ENCODE results near the gene ALDH1A3. TPM values are rescaled to one million over a fixed set of nuclear protein-coding genes. Genes with fewer than 3 reads are reported as not detected.

The ALDH1A3 gene
- total RNA-seq, 1 experiment from 2014 or later, result 54.3 TPM

- no peak for DNase-seq (ENCODE audit: low spot score)
Observed at GRCh38 chr15:100881573-100882336, 2.1 kb downstream of the ALDH1A3 start.

DNA sequence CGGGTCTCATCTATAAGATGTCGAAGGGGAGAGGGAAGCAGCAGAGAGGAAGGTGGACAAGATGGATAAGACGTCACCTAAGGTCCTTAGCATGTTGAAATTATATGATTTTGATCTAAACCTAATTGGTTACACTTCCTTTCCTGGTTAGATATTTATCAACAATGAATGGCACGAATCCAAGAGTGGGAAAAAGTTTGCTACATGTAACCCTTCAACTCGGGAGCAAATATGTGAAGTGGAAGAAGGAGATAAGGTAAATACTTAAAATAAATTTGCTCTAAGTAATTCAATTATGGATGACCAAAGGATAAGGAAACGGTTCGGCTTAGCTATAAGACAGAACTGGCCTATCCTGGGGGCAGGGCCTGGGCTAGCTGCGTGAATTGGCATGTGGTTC, 5.5 kb downstream of the ALDH1A3 start:
- DNase-seq (ENCODE audit: low spot score), result no peak

- DNase-seq (ENCODE audit: low spot score), result no peak
Observed at GRCh38 chr15:100885811-100886210, 6.2 kb downstream of the ALDH1A3 start.

GRCh38 chr15:100887211-100887913, 7.7 kb downstream of the ALDH1A3 start:
- no peak for DNase-seq (ENCODE audit: low spot score)

DNA sequence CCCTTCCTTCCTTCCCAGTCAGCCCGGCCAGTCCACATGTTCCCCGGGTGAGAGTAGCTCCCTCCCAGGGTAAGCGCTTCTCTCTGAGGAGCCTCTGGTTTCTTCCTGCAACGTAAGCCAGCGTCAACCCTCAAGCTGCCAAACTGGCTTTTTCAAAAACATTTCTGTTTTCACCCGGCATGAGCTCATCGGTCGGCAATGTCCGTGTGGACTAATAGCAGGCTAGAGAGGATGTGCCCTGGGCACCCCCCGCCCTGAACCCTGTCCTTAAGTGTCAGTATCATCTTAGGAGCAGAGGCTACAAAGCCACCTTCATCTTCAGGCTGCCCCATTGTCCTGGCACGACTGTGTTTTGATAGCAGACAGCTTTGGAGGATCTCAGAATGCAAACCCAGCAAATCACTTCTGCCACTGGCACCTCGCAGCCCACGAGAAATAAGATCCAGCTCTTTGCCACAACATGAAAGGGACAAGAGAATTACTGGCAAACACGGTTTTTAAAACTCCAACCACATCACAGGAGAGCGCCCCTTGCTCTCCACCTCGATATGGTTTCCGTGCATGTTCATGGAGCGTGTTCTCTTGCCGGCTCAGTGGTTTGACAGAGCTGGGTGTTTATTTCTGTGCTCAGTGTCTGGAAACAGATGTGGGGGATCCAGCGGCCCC, 9.9 kb downstream of the ALDH1A3 start:
- DNase-seq (ENCODE audit: low spot score), result no peak

DNA sequence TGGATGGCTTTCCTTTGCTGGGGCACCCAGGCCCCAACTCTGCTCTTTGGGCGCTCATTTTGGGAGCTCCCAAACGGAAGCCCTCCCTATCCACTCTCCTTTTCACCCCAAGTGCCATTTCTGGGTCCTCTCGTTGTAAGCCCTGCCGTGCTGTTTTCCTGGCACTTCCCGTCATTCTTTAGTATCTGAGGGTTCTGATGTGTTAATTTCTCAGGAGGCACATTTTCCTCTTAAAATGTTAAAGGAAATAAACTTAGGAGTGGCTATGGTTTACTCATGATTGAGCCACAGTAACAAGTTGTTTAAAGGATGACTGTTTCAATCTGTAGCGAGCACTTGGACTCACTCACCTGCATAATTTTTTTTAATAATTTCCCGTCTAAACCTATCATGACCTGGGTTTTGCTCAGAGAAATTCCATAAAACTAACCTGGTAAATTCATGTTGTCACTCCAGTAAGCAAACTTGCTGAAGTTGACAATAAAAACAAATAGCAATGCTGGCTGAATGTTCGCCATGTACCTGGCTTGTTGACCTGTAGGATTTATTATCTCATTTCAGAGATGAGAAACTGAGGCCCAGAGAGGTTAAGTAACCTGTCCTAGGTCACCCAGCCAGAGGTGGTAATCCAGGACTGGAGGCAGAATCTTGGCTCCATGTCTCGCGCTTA, 10.6 kb downstream of the ALDH1A3 start:
- DNase-seq (ENCODE audit: low spot score), result no peak

GRCh38 chr15:100890850-100891249, 11.2 kb downstream of the ALDH1A3 start:
- no peak for DNase-seq (ENCODE audit: low spot score)

DNA sequence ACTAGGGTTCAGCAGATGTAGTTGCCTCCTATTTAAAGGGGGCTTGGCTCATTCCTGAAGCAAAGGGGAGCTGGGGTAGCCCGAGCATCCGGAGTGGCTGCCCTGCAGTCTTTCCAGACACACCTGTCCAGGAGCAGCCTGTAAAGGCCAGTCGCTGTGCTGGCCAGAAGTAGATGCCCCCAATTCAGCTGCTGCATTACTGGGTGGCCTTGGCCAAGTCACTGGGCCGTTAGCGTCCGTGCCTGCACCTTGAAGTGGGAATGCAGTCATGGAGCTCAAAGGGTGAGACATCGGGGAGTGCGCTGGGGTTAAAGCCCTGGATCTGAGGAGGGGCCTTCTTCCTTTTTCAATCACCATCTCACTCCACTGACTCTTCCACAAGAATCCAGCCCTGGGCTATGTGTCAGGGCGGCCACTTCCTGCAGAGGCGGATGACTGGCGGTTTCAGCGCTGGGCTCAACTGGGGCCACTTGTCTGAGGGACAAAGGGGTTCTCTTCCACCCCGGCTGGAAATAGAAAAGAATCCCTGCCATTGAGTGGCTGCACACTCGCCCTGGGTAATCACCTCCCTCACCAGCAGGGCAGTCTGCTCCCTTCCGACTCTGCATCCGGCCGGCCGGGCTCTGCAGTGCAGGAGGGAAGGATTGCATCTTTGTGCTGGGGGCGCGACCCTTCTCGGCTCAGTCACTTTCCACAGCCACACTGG, 11.8 kb downstream of the ALDH1A3 start:
- no peak for DNase-seq (ENCODE audit: low spot score)

DNA sequence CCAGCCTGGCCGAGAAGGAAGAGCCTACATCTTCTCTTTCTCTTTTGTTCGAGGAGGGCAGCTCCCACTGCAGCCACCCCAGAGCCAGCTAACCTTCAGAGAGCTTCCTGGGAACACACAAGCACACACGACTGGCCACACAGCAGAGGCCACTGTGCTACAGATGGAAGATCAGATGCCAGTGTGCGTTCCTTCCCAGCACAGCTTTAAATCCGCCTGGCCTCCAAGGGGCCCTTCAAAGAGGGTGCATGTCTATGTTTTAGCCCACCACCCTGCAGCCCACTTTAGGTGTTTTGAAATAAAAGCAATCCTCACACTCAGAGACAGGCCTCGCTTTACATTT, 12.4 kb downstream of the ALDH1A3 start:
- no peak for DNase-seq (ENCODE audit: low spot score)

GRCh38 chr15:100893261-100893963, 13.8 kb downstream of the ALDH1A3 start:
- DNase-seq (ENCODE audit: low spot score), result no peak

GRCh38 chr15:100893964-100894295, 14.3 kb downstream of the ALDH1A3 start:
- DNase-seq (ENCODE audit: low spot score), result no peak

GRCh38 chr15:100895721-100896120, 16.1 kb downstream of the ALDH1A3 start:
- no peak for DNase-seq (ENCODE audit: low spot score)

GRCh38 chr15:100897221-100898151, 17.9 kb downstream of the ALDH1A3 start:
- DNase-seq (ENCODE audit: low spot score), result no peak

- DNase-seq (ENCODE audit: low spot score), result no peak
Observed at GRCh38 chr15:100898152-100898490, 18.5 kb downstream of the ALDH1A3 start.

GRCh38 chr15:100898661-100899462, 19.2 kb downstream of the ALDH1A3 start:
- DNase-seq (ENCODE audit: low spot score), result no peak

DNA sequence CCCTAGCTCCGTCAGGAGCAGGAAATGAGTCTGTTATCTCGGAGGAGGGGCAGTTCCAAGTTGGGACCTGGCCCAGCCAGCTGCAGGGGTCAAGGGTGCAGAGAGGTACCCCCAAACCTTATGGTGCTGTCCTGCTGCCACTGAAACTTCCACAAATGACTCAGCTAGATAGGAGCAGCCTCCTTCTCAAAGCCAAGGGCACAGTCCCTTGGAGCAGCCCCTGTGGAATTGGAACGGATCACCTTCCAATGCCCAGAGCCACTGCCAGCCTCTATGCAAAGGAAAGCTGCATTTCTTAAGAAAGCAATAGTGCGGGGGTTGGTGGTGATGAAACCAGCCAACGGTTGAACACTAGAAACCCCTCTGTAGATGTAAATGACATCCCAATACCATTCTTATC, 20.0 kb downstream of the ALDH1A3 start:
- no peak for DNase-seq (ENCODE audit: low spot score)

- DNase-seq (ENCODE audit: low spot score), result no peak
Observed at GRCh38 chr15:100900136-100900794, 20.6 kb downstream of the ALDH1A3 start.

GRCh38 chr15:100900795-100901169, 21.2 kb downstream of the ALDH1A3 start:
- no peak for DNase-seq (ENCODE audit: low spot score)

- DNase-seq (ENCODE audit: low spot score), result no peak
Observed at GRCh38 chr15:100901296-100901695, 21.7 kb downstream of the ALDH1A3 start.
